ENCODE measurements around the gene KDM5A. TPM values are rescaled to one million over a fixed set of nuclear protein-coding genes. Genes with fewer than 3 reads are reported as not detected.

The KDM5A gene
- total RNA-seq, 6 experiments from 2014 or later, result 10.8 to 31.0 (median 27.9) TPM

- Histone ChIP-seq H3K4me3 (no peak overlapping the region), H3K4me1 (no peaks in the 10 kb centered on the region), H3K36me3 (peaks cover 0 to 33% (median 4%) of the 10 kb centered on the region in 4 donors), H3K27me3 (no peaks in the 10 kb centered on the region), H3K9me3 (no peaks in the 10 kb centered on the region), H3K27ac (no peak overlapping the region)
- ATAC-seq, result no peak
- 88% methylated on average over 4 of the region's 5 CpGs for WGBS (ENCODE audit: insufficient coverage, low coverage, low lambda C conversion rate, missing lambda C conversion rate)
- intact Hi-C loops (cut with DNase I), result no loop called here
- TF ChIP-seq POLR2A (IDR thresholded peaks at IDR 0.05) (no peak), CTCF (IDR thresholded peaks at IDR 0.05) (no peak)
- DNase-seq, result no peak
Observed at GRCh38 chr12:286531-287300, 102.4 kb downstream of the KDM5A start.

GRCh38 chr12:278046-278445, 111.1 kb downstream of the KDM5A start:
- no peak overlapping the region for H3K4me3 ChIP-seq
- no peak overlapping the region for H3K27ac ChIP-seq
- H3K9me3 ChIP-seq, result no peaks in the 10 kb centered on the region
- ATAC-seq (no peak), DNase-seq (no peak)
- no peaks in the 10 kb centered on the region for H3K4me1 ChIP-seq
- no peaks in the 10 kb centered on the region for H3K27me3 ChIP-seq
- WGBS (ENCODE audit: insufficient coverage, low coverage, low lambda C conversion rate, missing lambda C conversion rate), result 93% methylated on average over 5 of the region's 5 CpGs
- no peak for TF ChIP-seq CTCF (IDR thresholded peaks at IDR 0.05)
- no peak for TF ChIP-seq POLR2A (IDR thresholded peaks at IDR 0.05)
- intact Hi-C loops (cut with DNase I), result no loop called here
- peaks cover 0 to 3% (median 0%) of the 10 kb centered on the region in 4 donors for H3K36me3 ChIP-seq

GRCh38 chr12:275812-276211, 113.3 kb downstream of the KDM5A start:
- no peak for DNase-seq
- ATAC-seq, result no peak
- TF ChIP-seq CTCF (IDR thresholded peaks at IDR 0.05) (no peak), POLR2A (IDR thresholded peaks at IDR 0.05) (no peak)

GRCh38 chr12:273382-273781, 115.7 kb downstream of the KDM5A start:
- TF ChIP-seq POLR2A (IDR thresholded peaks at IDR 0.05) (no peak), CTCF (IDR thresholded peaks at IDR 0.05) (no peak)
- 16% methylated on average over 2 of the region's 3 CpGs for WGBS (ENCODE audit: insufficient coverage, low coverage, low lambda C conversion rate, missing lambda C conversion rate)

More at GRCh38 chr12:275812-276211, 113.3 kb downstream of the KDM5A start:
- no peaks in the 10 kb centered on the region for H3K4me1 ChIP-seq
- no peaks in the 10 kb centered on the region for H3K27me3 ChIP-seq
- H3K27ac ChIP-seq, result no peak overlapping the region
- H3K36me3 ChIP-seq, result no peaks in the 10 kb centered on the region
- no peaks in the 10 kb centered on the region for H3K9me3 ChIP-seq
- 80% methylated on average over 6 of the region's 6 CpGs for WGBS (ENCODE audit: insufficient coverage, low coverage, low lambda C conversion rate, missing lambda C conversion rate)
- intact Hi-C loops (cut with DNase I), result no loop called here
- H3K4me3 ChIP-seq, result no peak overlapping the region

More at GRCh38 chr12:273382-273781, 115.7 kb downstream of the KDM5A start:
- no peaks in the 10 kb centered on the region for H3K27me3 ChIP-seq
- intact Hi-C loops (cut with DNase I), result no loop called here
- no peaks in the 10 kb centered on the region for H3K36me3 ChIP-seq
- DNase-seq, result no peak
- no peaks in the 10 kb centered on the region for H3K4me1 ChIP-seq
- ATAC-seq, result no peak
- H3K9me3 ChIP-seq, result no peaks in the 10 kb centered on the region
- H3K4me3 ChIP-seq, result no peak overlapping the region
- no peak overlapping the region for H3K27ac ChIP-seq
